Measurements from ENCODE around the gene SLC47A2.

DNA sequence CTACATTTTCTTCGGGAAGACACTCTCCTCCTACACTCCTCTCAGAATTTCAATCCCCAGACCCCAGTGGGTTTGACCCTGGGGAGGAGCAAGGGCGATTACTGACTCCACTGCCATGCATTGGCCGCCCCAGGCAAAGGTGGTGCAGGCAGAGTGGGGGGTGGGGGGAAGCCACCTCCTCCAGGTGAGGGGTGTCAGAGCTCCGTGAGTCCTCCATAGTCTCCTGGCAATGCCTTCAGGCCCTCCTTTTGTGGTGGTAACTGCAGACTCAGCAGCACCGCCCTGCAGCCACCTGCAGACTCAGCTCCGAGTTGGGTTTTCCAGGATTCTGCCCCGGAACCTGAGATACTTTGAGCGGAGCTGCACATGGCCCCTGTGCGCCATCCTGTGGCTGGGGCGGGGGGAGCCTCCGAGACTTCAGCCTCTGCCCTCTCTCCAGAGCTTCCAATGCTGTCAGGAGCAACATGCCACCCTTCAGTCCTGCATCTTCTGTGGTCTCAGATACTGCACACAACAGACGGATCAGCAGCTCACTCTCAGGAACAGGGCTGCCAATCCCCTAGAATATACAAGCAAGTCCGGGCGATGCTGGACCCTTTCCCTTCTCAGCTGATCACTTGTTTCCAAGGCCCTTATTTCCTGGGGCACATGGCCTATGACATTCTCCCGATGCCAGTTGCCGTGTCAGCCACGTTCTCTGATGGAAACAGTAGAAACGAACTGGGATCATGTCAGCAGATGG lies 2.4 kb upstream of the SLC47A2 start:
- TF ChIP-seq, protein P1, sequence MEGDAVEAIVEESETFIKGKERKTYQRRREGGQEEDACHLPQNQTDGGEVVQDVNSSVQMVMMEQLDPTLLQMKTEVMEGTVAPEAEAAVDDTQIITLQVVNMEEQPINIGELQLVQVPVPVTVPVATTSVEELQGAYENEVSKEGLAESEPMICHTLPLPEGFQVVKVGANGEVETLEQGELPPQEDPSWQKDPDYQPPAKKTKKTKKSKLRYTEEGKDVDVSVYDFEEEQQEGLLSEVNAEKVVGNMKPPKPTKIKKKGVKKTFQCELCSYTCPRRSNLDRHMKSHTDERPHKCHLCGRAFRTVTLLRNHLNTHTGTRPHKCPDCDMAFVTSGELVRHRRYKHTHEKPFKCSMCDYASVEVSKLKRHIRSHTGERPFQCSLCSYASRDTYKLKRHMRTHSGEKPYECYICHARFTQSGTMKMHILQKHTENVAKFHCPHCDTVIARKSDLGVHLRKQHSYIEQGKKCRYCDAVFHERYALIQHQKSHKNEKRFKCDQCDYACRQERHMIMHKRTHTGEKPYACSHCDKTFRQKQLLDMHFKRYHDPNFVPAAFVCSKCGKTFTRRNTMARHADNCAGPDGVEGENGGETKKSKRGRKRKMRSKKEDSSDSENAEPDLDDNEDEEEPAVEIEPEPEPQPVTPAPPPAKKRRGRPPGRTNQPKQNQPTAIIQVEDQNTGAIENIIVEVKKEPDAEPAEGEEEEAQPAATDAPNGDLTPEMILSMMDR (IDR thresholded peaks at IDR 0.05), result no peak
- TF ChIP-seq POLR2A (IDR thresholded peaks at IDR 0.05) (no peak), EP300 (IDR thresholded peaks at IDR 0.05) (no peak), POLR2AphosphoS5 (IDR thresholded peaks at IDR 0.05) (no peak)

All from stomach (tissue), 4 donors.